Activated CD8-positive, alpha-beta memory T cell treated with anti-CD3 and anti-CD28 coated beads for 48 hours (primary cell): ENCODE data around the gene ASF1A.
A peak's percentile ranks its signal among the peaks of the same experiment; 100 is the strongest.

Experiments
- DNase-seq, 3 experiments: peaks; one replicate each; pipeline ENCODE4 v3.0.0-alpha.2; 2020; ENCODE audit warnings: low read depth in 2 of 3, low spot score in 2 of 3

Gene ASF1A

GRCh38 chr6:118912646-118913045 is 18.7 kb downstream of the ASF1A start:
- no peak for DNase-seq

GRCh38 chr6:118913161-118913560 is 19.2 kb downstream of the ASF1A start:
- no peak for DNase-seq

GRCh38 chr6:118914598-118914997 is 20.6 kb downstream of the ASF1A start:
- DNase-seq, result no peak

- no peak for DNase-seq
Measured at GRCh38 chr6:118917546-118918328, 23.8 kb downstream of the ASF1A start.

- DNase-seq, result no peak
Measured at GRCh38 chr6:118918329-118918725, 24.4 kb downstream of the ASF1A start.

GRCh38 chr6:118921084-118921483 is 27.1 kb downstream of the ASF1A start:
- no peak for DNase-seq

- no peak for DNase-seq
Measured at GRCh38 chr6:118923035-118923434, 29.1 kb downstream of the ASF1A start.

- DNase-seq, result no peak
Measured at GRCh38 chr6:118930680-118931079, 36.7 kb downstream of the ASF1A start.

- no peak for DNase-seq
Measured at GRCh38 chr6:118931436-118931835, 37.5 kb downstream of the ASF1A start.

- no peak for DNase-seq
Measured at GRCh38 chr6:118932421-118932820, 38.5 kb downstream of the ASF1A start.

GRCh38 chr6:118933855-118934460 is 40.0 kb downstream of the ASF1A start:
- DNase-seq, result no peak

- peak; percentile 63 to 83 (median 68) for DNase-seq
Measured at GRCh38 chr6:118934461-118935330, 40.7 kb downstream of the ASF1A start, which contains the start of gene MCM9. MCM9 (minus strand) TSS chr6:118935159; CDS start chr6:118931723, 3,436 bp downstream.

GRCh38 chr6:118935331-118935668 is 41.3 kb downstream of the ASF1A start:
- DNase-seq, result no peak

GRCh38 chr6:118935978-118936703 is 42.2 kb downstream of the ASF1A start:
- no peak for DNase-seq

- no peak for DNase-seq
Measured at GRCh38 chr6:118939683-118940082, 45.7 kb downstream of the ASF1A start.

GRCh38 chr6:118940770-118941169 is 46.8 kb downstream of the ASF1A start:
- DNase-seq, result no peak

GRCh38 chr6:118945217-118945616 is 51.3 kb downstream of the ASF1A start:
- DNase-seq, result no peak

GRCh38 chr6:118952683-118953082 is 58.7 kb downstream of the ASF1A start:
- DNase-seq, result no peak

- DNase-seq, result no peak
Measured at GRCh38 chr6:118953391-118953790, 59.4 kb downstream of the ASF1A start.
